K562 (cell line): ENCODE measurements around the gene GRHL3.

Experiments used
- ATF7 ChIP-seq: fragments of 450-650 bp; IDR thresholded peaks from 2 replicates; pipeline ENCODE4 v1.7.1; 2014; ENCODE audit warnings: mild to moderate bottlenecking, moderate library complexity
- GATA2 ChIP-seq: sonication (generic); formaldehyde crosslinking; IDR thresholded peaks from 2 replicates; pipeline ENCODE4 v1.4.0; 2020; ENCODE audit warnings: mild to moderate bottlenecking, missing genetic modification reagents
- KDM1A ChIP-seq, 2 experiments: fragments of 450-650 bp; IDR thresholded peaks; 2 replicates each; pipeline ENCODE4 v1.6.1; 2016; ENCODE audit warnings: mild to moderate bottlenecking in 2 of 2
- KLF6 ChIP-seq: fragments of 250-450 bp; sonication (Bioruptor Pico); IDR thresholded peaks from 2 replicates; pipeline ENCODE4 v1.4.0; 2020; ENCODE audit warnings: mild to moderate bottlenecking, moderate library complexity, borderline replicate concordance
- SIN3A ChIP-seq, 2 experiments: fragments of 150-350 bp in 1 of 2; IDR thresholded peaks; 2 replicates each; pipeline ENCODE4 v1.6.1; 2011 to 2016; ENCODE audit warnings: borderline replicate concordance in 2 of 2, low read depth in 2 of 2, low read length in 2 of 2, mild to moderate bottlenecking in 2 of 2, moderate library complexity in 2 of 2; ENCODE audit not compliant: control insufficient read depth in 1 of 2
- ZKSCAN3 ChIP-seq: fragments of 250-450 bp; sonication (Bioruptor Pico); IDR thresholded peaks from 2 replicates; pipeline ENCODE4 v1.4.0; 2020

DNA sequence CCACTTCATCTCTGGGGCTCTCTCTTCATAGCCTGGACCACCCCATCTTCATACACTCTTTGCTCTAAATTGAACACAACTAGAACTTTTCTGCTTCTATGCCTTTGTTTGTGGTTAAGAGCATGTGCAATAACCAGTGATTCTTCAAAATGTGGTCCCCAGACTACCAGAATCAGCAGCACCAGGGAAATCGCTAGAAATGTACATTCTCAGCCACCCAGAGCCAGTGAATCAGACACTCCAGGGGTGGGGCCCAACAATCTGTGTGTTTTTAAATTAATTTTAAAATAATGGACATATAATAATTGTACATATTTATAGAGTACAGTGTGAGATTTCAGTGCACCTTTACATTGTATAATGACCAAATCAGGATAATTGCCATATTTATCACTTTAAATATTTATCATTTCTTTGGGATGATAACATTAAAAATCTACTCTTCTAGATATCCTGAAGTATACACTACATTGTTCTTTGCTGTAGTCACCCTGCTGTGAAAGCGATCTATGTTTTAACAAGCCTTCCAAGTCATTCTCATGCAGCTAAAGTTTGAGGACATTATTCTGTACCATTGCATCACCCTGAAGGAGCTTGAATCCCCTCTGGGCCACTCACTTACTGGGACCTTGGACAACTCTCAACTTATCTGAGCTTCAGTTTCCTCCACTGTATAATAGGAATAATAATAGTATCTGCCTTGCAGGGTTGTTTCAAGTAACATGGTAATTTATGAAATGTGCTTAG is 10.8 kb downstream of the GRHL3 start:
- TF ChIP-seq KLF6 (CRISPR knock-in tag): no peak
- no peak for TF ChIP-seq ZKSCAN3 (CRISPR knock-in tag)
- no peak for TF ChIP-seq KDM1A (IDR thresholded peaks at IDR 0.05)
- TF ChIP-seq SIN3A (IDR thresholded peaks at IDR 0.05; ENCODE audit: borderline replicate concordance in 2 of 2, control insufficient read depth in 1 of 2, low read depth in 2 of 2, low read length in 2 of 2): no peak
- no peak for TF ChIP-seq GATA2 (CRISPR knock-in tag)
- no peak for TF ChIP-seq ATF7
